Measurements from ENCODE around the gene RASGRP1.

RASGRP1 gene

DNA sequence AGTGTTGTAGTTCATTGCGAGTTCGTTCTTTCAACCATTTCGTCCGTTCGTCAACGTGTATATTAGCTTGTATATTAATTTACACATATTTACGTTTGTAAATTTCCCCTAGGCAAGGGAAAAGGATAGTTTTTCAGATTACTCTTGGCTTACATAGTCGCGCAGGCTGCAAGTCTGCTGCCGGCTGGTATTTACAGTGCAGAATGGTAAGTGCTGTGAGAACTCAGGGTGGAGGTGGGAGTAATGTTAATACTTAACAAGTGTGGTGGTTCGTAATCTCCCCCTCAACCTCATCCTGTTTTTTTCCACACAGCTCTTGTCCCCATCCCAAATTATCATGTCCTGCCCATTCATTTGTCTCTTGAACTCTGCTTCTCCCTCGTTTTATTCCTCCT, 109.9 kb downstream of the RASGRP1 start:
- no peak for DNase-seq

DNA sequence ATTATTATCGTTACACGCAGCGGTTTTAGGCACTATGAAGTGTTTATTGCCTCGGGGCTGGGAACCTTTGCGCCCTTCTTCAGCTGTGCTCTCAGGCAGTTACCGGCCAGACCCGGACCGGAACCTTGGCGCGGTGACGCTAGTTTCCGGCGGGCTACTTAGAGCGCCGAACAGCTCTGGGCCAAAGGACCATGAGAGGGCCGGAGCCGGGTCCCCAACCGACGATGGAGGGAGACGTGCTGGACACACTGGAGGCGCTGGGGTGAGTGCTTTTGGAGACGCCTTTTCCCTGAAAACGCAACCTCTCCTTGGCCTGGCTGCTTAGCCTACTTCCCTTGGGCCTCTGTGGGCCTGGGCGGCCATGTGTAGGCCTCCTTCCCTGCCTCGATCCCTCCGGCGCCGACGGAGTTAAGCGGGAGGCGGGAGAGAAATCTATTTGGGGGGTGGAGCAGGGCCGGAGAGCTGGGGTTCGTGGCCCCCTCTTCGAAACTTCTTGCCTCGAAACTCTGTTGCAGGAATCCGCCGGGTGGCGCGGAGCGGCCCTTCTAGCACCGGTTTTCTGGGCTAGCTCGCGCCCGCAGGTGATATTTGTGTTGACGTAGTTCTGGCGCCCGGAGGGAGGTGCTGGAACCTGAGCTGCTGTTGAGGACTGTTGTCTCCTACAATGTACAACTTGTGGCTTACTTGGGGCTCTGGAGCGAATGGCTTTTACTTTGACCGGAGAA, 110.5 kb downstream of the RASGRP1 start, which contains the start of gene FAM98B:
FAM98B (plus strand) TSS at position 157 of the 725 bp plus-strand sequence; CDS start at position 192, 35 bp downstream.
- peak; percentile 90 for DNase-seq

GRCh38 chr15:38441130-38441519, 123.5 kb downstream of the RASGRP1 start:
- no peak for DNase-seq

GRCh38 chr15:38440353-38441129, 124.1 kb downstream of the RASGRP1 start:
- peak; percentile 49 for DNase-seq

Data from stimulated activated CD4-positive, alpha-beta T cell treated with anti-CD3 and anti-CD28 coated beads, Interleukin-15, amount 100 ng/mL, for 24 hours (primary cell).